GM12874 (cell line): ENCODE measurements around the gene MYF5.

Experiments
- CTCF ChIP-seq: IDR thresholded peaks from 2 replicates; pipeline ENCODE4 v1.5.1; 2011; ENCODE audit warnings: low read depth, mild to moderate bottlenecking, control low read depth, low read length, moderate library complexity; ENCODE audit not compliant: insufficient read depth

MYF5 gene

GRCh38 chr12:80714846-80715245, 1.9 kb upstream of the MYF5 start:
- no peak for TF ChIP-seq CTCF

- TF ChIP-seq CTCF: no peak
Measured at GRCh38 chr12:80715713-80716249, 931 bp upstream of the MYF5 start.

- TF ChIP-seq CTCF: no peak
Measured at GRCh38 chr12:80717856-80718255, 1.1 kb downstream of the MYF5 start.

GRCh38 chr12:80720516-80720915, 3.8 kb downstream of the MYF5 start:
- TF ChIP-seq CTCF: no peak

- no peak for TF ChIP-seq CTCF
Measured at GRCh38 chr12:80721326-80721725, 4.6 kb downstream of the MYF5 start.

- TF ChIP-seq CTCF: no peak
Measured at GRCh38 chr12:80745851-80746505, 29.3 kb downstream of the MYF5 start.

- TF ChIP-seq CTCF: no peak
Measured at GRCh38 chr12:80747800-80748199, 31.1 kb downstream of the MYF5 start.
